Activated CD4-positive, alpha-beta T cell treated with anti-CD3 and anti-CD28 coated beads, Interleukin-10, Interleukin-2, amounts not matched to agents 100 ng/mL and 50 ng/mL, durations not matched to agents 16 hours and 8 hours (primary cell): ENCODE measurements around the gene IFNL3.
"Not testable (repeated sequence)": the region's sequence is repeated elsewhere in the genome, so short reads cannot be mapped to it uniquely, and the experiment has no call there.

Experiments used
- DNase-seq: peaks from one replicate; pipeline ENCODE4 v3.0.0-alpha.2; 2020

IFNL3 gene

GRCh38 chr19:39244410-39245100, at the start of gene IFNL3:
Gene IFNL3 (minus strand): TSS chr19:39245006. CDS start chr19:39244967, 39 bp downstream.
- not testable (repeated sequence) for DNase-seq

GRCh38 chr19:39293394-39293793, 48.6 kb upstream of the IFNL3 start:
- no peak for DNase-seq

GRCh38 chr19:39284032-39284431, 39.2 kb upstream of the IFNL3 start:
- no peak for DNase-seq

DNA sequence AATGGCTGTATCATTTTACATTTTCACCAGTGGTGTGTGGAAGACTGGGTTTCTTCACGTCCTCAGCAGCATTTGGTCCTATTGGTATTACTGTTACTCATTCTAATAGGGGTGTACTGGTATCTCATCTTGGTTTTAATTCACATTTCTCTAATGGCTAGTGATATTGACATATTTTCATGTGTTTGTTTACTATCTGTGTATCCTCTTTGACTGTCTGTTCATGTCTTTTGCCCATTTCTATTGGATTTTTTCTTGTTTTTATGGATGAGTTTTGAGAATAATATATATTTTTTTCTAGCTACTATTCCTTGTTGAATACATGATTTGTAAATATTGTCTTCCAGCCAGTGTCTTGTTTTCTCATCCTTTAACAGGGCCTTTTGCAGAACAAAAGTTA, 37.2 kb upstream of the IFNL3 start:
- DNase-seq = no peak

GRCh38 chr19:39277598-39277997, 32.8 kb upstream of the IFNL3 start:
- no peak for DNase-seq

GRCh38 chr19:39276740-39277139, 31.9 kb upstream of the IFNL3 start:
- no peak for DNase-seq

DNA sequence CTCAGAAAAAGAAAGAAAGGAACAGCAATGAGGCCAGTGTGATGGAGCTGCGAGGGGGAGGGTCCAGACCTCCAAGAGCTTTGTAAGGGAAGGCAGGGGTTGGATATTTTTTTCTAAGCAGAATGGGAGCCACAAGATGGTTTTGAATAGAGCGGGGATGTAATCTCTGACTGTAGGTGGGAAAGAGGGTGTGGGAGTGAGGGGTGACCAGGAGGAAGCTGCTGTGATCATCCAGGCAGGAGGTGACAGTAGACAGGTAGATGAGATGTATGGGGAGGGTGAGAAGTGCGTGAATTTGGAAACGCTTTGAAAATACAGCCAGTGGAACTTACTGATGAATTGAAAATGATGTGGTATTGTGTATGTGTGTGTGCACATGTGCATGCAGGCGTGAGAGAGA, 30.8 kb upstream of the IFNL3 start:
- DNase-seq = no peak

DNA sequence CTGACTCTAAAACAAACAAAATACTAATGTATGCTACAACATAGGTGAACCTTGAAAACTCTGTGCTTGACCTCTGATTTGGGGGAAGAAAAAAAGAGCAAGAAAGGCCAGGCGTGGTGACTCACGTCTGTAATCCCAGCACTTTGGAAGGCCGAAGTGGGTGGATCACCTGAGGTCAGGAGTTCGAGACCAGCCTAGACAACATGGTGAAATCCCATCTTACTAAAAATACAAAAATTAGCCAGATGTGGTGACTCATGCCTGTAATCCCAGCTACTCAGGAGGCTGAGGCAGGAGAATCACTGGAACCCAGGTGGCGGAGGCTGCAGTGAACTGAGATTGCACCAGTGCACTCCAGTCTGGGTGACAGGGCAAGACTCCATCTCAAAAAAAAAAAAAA, 29.1 kb upstream of the IFNL3 start:
- DNase-seq = not testable (repeated sequence)

- no peak for DNase-seq
Observed at GRCh38 chr19:39270036-39270871, 25.4 kb upstream of the IFNL3 start.

- DNase-seq = not testable (repeated sequence)
Observed at GRCh38 chr19:39269369-39269768, 24.6 kb upstream of the IFNL3 start.

DNA sequence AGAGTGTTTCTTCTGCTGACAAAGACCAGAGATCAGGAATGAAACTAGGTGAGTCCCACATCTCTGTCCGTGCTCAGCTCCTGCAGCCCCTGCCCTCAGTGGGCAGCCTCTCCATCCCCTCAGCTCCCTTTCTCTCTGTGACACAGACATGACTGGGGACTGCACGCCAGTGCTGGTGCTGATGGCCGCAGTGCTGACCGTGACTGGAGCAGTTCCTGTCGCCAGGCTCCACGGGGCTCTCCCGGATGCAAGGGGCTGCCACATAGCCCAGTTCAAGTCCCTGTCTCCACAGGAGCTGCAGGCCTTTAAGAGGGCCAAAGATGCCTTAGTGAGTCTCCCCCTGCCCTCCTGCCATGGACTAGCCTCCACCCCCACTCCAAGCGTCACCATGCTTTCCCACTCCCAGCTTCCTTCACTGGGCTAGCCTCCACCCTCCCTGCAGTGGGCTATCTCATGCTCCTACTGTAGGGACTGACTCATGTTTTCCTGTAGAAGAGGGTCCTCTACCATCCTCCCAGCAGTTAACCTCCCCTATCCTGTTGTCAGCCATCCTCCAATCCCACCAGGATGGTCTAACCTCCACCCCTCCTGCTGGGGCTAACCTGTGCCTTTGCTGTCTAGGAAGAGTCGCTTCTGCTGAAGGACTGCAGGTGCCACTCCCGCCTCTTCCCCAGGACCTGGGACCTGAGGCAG, 23.9 kb upstream of the IFNL3 start:
- DNase-seq = not testable (repeated sequence)

- not testable (repeated sequence) for DNase-seq
Observed at GRCh38 chr19:39268085-39268484, 23.3 kb upstream of the IFNL3 start, which contains the start of gene IFNL2. Gene IFNL2 (plus strand): TSS chr19:39268396. CDS start chr19:39268569, 173 bp downstream.

DNA sequence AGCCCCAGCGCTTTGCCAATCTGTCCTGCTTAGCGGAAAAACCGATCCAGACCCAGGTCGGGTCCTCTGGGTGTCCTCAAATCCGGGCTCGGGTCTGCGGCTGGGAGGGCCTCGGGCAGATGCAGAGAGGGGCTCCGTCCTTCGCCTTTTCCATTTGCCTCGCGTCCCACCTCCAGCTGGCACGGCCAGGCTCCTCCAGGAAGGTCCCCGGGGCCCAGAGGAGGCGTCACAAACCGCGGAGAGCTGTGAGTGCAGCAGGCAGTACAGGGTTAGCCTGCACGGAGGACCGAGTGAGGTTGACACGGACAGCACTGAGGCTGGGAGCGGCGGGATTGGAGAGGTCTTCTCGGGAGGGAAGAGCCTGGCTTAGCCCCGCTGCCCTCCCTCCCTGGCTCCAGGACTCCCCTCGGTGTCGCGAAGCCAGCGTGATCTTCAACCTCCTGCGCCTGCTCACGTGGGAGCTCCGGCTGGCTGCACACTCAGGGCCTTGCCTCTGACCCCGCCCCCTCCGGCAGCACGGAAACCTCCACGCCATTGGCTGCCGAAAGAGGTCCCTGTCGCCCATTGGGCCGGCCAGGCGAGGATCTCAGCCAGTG, 20.6 kb upstream of the IFNL3 start:
- no peak for DNase-seq

- no peak for DNase-seq
Observed at GRCh38 chr19:39264306-39265290, 19.8 kb upstream of the IFNL3 start.

GRCh38 chr19:39263912-39264305, 19.1 kb upstream of the IFNL3 start:
- DNase-seq = no peak

DNA sequence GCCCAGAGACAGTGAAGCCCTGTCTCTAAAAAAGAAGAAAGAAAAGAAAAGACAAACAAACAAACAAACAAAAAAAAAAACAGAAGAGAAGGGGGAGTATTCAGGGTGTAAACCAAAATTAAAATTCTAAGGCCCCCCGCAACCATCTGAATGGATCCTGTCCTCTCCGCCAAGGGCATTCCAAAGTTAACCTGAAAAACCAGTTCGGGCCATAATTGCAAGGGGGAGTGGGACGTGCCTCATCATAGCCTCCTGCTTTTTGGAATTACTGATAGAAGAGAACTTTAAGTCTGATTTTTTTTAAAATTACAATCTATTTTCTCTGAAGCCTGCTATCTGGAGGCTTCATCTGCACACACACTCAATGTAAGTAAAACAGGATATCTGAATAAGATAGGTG, 17.7 kb upstream of the IFNL3 start:
- DNase-seq = no peak

- DNase-seq = no peak
Observed at GRCh38 chr19:39261704-39262103, 16.9 kb upstream of the IFNL3 start.

DNA sequence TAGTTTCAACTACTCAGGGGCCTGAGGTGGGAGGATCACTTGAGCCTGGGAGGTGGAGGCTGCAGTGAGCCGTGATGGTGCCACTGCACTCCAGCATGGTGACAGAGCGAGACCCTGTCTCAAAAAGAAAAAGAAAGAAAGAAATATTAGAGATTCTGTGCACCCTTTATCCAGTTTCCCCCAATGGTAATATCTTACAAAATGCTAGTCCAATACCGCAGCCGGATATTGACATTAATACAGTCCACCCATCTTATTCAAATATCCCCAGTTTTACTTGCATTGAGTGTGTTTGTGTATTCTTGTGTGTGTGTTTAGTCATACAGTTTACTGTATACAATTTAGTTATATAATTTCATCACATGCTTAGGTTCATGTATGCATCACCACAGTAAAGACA, 12.4 kb upstream of the IFNL3 start:
- no peak for DNase-seq

DNA sequence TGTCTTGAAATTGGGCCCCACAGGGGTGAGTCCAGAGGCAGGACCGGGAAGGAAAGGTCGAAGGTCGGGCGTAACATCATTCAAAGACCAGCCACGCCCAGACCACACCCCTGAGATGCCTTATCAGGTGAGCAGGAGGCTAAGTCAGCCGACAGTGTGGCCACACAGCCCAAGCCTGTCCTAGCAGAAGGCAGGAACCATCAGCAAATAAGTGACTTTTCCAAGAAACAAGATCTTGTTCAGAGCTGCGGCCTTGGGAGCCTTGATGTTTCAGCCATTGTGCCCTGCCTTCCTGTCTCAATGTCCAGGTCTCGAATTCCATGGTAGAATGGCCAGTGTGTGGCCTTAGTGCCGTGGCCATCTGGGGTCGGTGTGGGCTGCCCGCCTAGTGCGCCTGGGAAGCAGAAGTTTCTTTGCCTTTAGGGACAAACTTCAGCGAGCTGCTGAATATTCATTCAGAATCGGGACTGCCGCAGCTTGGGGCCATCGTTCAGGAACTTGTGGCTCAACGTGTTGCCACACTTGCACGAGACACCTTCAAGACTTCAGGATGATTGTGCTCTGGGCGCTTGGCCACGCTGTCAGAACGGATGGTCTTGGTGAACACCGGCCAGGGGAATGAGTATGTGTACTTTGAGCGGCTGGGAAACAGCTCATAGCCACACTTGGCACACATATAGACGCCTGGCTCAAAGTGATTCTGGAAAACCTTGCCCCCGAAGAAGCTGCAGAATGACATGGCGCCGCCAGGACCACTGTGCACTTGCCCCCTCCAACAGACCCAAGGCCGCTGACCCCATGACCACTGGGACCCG, 9.9 kb upstream of the IFNL3 start:
- no peak for DNase-seq

GRCh38 chr19:39253374-39254149, 8.8 kb upstream of the IFNL3 start:
- no peak for DNase-seq
